Hepatocyte (in vitro differentiated cells): ENCODE results near the gene CADPS2. TPM values are rescaled to one million over a fixed set of nuclear protein-coding genes. Genes with fewer than 3 reads are reported as not detected.

Source experiments
- DNase-seq: peaks from one replicate; pipeline ENCODE4 v3.0.0-alpha.2; 2016; ENCODE audit warnings: low spot score
- H2AFZ ChIP-seq: fragments of 200-600 bp; sonication (generic); 2 replicates; pipeline ENCODE4 v1.6.0; 2016; ENCODE audit warnings: antibody characterized with exemption, mild to moderate bottlenecking
- H3K27ac ChIP-seq: fragments of 200-600 bp; sonication (generic); 2 replicates; pipeline ENCODE4 v1.5.1; 2016; ENCODE audit warnings: mild to moderate bottlenecking
- H3K27me3 ChIP-seq: fragments of 200-600 bp; sonication (generic); 2 replicates; pipeline ENCODE4 v1.6.1; 2016
- H3K36me3 ChIP-seq: fragments of 200-600 bp; sonication (generic); replicated peaks from 2 replicates; pipeline ENCODE4 v1.5.1; 2016; ENCODE audit warnings: low read depth; ENCODE audit not compliant: insufficient read depth
- H3K4me1 ChIP-seq: fragments of 200-600 bp; sonication (generic); 2 replicates; pipeline ENCODE4 v1.5.1; 2016; ENCODE audit warnings: mild to moderate bottlenecking, moderate library complexity; ENCODE audit not compliant: insufficient read depth
- H3K4me2 ChIP-seq: fragments of 200-600 bp; sonication (generic); 2 replicates; pipeline ENCODE4 v1.6.0; 2016
- H3K4me3 ChIP-seq: fragments of 200-600 bp; sonication (generic); 2 replicates; pipeline ENCODE4 v1.5.1; 2016; ENCODE audit warnings: mild to moderate bottlenecking
- H3K79me2 ChIP-seq: fragments of 200-600 bp; sonication (generic); 2 replicates; pipeline ENCODE4 v1.6.0; 2017; ENCODE audit warnings: mild to moderate bottlenecking
- H3K9me2 ChIP-seq: fragments of 200-600 bp; sonication (generic); replicated peaks from 2 replicates; pipeline ENCODE4 v1.6.0; 2017; ENCODE audit warnings: mild to moderate bottlenecking; ENCODE audit not compliant: insufficient read depth
- H3K9me3 ChIP-seq: fragments of 200-600 bp; sonication (generic); 2 replicates; pipeline ENCODE4 v1.5.1; 2016; ENCODE audit warnings: low read depth, mild to moderate bottlenecking
- H4K20me1 ChIP-seq: fragments of 200-600 bp; sonication (generic); 2 replicates; pipeline ENCODE4 v1.6.0; 2016; ENCODE audit warnings: mild to moderate bottlenecking; ENCODE audit not compliant: insufficient read depth, poor library complexity, severe bottlenecking
- CTCF ChIP-seq: fragments of 200-600 bp; sonication (generic); IDR thresholded peaks from 2 replicates; pipeline ENCODE4 v1.5.1; 2016; ENCODE audit warnings: antibody characterized with exemption, mild to moderate bottlenecking; ENCODE audit not compliant: poor library complexity
- EZH2 ChIP-seq: fragments of 200-600 bp; sonication (generic); IDR thresholded peaks from 2 replicates; pipeline ENCODE4 v1.6.1; 2016; ENCODE audit warnings: antibody characterized with exemption, mild to moderate bottlenecking, borderline replicate concordance
- EZH2phosphoT487 ChIP-seq: fragments of 200-600 bp; sonication (generic); IDR thresholded peaks from one replicate; pipeline ENCODE4 v1.6.1; 2018; ENCODE audit warnings: antibody characterized with exemption, mild to moderate bottlenecking, low read depth, moderate library complexity; ENCODE audit not compliant: unreplicated experiment, severe bottlenecking
- whole genome bisulfite sequencing: methylation state at CpG from one replicate; pipeline ENCODE4 v1.1.6; 2016; ENCODE audit warnings: low lambda C conversion rate; ENCODE audit errors: missing lambda C conversion rate; 5-methylcytosine and 5-hydroxymethylcytosine counted together
- polyA plus RNA-seq: library from polyadenylated mRNA; unstranded; fragments of >200 nt; fragmentation: Nextera tagmentation; extraction: Ambion mirVana; gene quantifications from 2 replicates; pipeline ENCODE4 v1.2.1, GENCODE V29; 2016
- total RNA-seq: library from RNA; depleted of rRNA; stranded (reverse); fragments of >200 nt; gene quantifications from 2 replicates; pipeline ENCODE4 v1.2.3, GENCODE V29; 2014

CADPS2 gene
- total and polyA plus RNA-seq, 2 experiments from 2014 or later: 15.7 to 37.4 TPM

- no peaks in the 10 kb centered on the region for H4K20me1 ChIP-seq
- H3K4me1 ChIP-seq: no peaks in the 10 kb centered on the region
- no peak overlapping the region for H3K4me2 ChIP-seq
- no peaks in the 10 kb centered on the region for H3K36me3 ChIP-seq
- H3K27ac ChIP-seq: no peak overlapping the region
- no peak overlapping the region for H3K4me3 ChIP-seq
- H3K9me3 ChIP-seq: no peaks in the 10 kb centered on the region
- TF ChIP-seq CTCF (no peak), EZH2 (no peak), EZH2phosphoT487 (no peak)
- no peak overlapping the region for H2AFZ ChIP-seq
- H3K27me3 ChIP-seq: no peaks in the 10 kb centered on the region
- WGBS: 83% methylated on average over 2 of the region's 2 CpGs
- no peaks in the 10 kb centered on the region for H3K79me2 ChIP-seq
- no peak for DNase-seq
- no peaks in the 10 kb centered on the region for H3K9me2 ChIP-seq
Observed at GRCh38 chr7:122658856-122659255, 227.4 kb downstream of the CADPS2 start.

GRCh38 chr7:122653685-122654084, 232.6 kb downstream of the CADPS2 start:
- Histone ChIP-seq H3K9me3 (no peaks in the 10 kb centered on the region), H3K4me1 (no peaks in the 10 kb centered on the region), H3K36me3 (no peaks in the 10 kb centered on the region), H3K9me2 (no peaks in the 10 kb centered on the region), H4K20me1 (no peaks in the 10 kb centered on the region), H3K27ac (no peak overlapping the region), H3K27me3 (no peaks in the 10 kb centered on the region), H3K4me3 (no peak overlapping the region), H2AFZ (no peak overlapping the region), H3K4me2 (no peak overlapping the region), H3K79me2 (no peaks in the 10 kb centered on the region)
- WGBS: 93% methylated on average over 5 of the region's 5 CpGs
- no peak for TF ChIP-seq CTCF
- no peak for TF ChIP-seq EZH2phosphoT487
- TF ChIP-seq EZH2: no peak
- DNase-seq: no peak

- 73% methylated on average over 4 of the region's 4 CpGs for WGBS
- Histone ChIP-seq H2AFZ (no peak overlapping the region), H3K36me3 (no peaks in the 10 kb centered on the region), H3K79me2 (no peaks in the 10 kb centered on the region), H3K27ac (no peak overlapping the region), H3K27me3 (no peaks in the 10 kb centered on the region), H4K20me1 (no peaks in the 10 kb centered on the region), H3K4me2 (no peak overlapping the region), H3K4me3 (no peak overlapping the region), H3K9me3 (no peaks in the 10 kb centered on the region), H3K9me2 (no peaks in the 10 kb centered on the region), H3K4me1 (no peaks in the 10 kb centered on the region)
- no peak for DNase-seq
- TF ChIP-seq EZH2: no peak
- no peak for TF ChIP-seq EZH2phosphoT487
- TF ChIP-seq CTCF: no peak
Observed at GRCh38 chr7:122652876-122653275, 233.4 kb downstream of the CADPS2 start.

- DNase-seq: no peak
- Histone ChIP-seq H3K9me3 (no peaks in the 10 kb centered on the region), H4K20me1 (no peaks in the 10 kb centered on the region), H2AFZ (no peak overlapping the region), H3K9me2 (no peaks in the 10 kb centered on the region), H3K4me3 (no peak overlapping the region), H3K27ac (no peak overlapping the region), H3K4me1 (no peaks in the 10 kb centered on the region), H3K4me2 (no peak overlapping the region), H3K79me2 (no peaks in the 10 kb centered on the region), H3K36me3 (no peaks in the 10 kb centered on the region), H3K27me3 (no peaks in the 10 kb centered on the region)
- TF ChIP-seq EZH2 (no peak), CTCF (no peak), EZH2phosphoT487 (no peak)
- WGBS: 60% methylated on average over 2 of the region's 2 CpGs
Observed at GRCh38 chr7:122651451-122651850, 234.8 kb downstream of the CADPS2 start.
